RWPE2 (cell line): ENCODE measurements around the gene NPC2.

ENCODE experiments used
- ATAC-seq: fragments of 200-7000 bp; cut with Tn5 transposase; 3 replicates; pipeline ENCODE4 v1.9.1; 2021; ENCODE audit warnings: low read depth
- DNase-seq: peaks from one replicate; pipeline ENCODE4 v3.0.0-alpha.2; 2020; ENCODE audit warnings: low spot score
- H3K27ac ChIP-seq: fragments of 450-650 bp; 2 replicates; pipeline ENCODE4 v1.5.1; 2017; ENCODE audit warnings: mild to moderate bottlenecking; ENCODE audit not compliant: poor library complexity, severe bottlenecking
- H3K27me3 ChIP-seq: fragments of 250-450 bp; sonication (Bioruptor Pico); 2 replicates; pipeline ENCODE4 v1.5.1; 2021; ENCODE audit warnings: mild to moderate bottlenecking, moderate library complexity; ENCODE audit not compliant: insufficient read depth, poor library complexity, severe bottlenecking
- H3K36me3 ChIP-seq: fragments of 250-450 bp; sonication (Bioruptor Pico); 2 replicates; pipeline ENCODE4 v1.5.1; 2020; ENCODE audit warnings: low read depth, mild to moderate bottlenecking, moderate library complexity
- H3K4me1 ChIP-seq: fragments of 250-450 bp; sonication (Bioruptor Pico); 2 replicates; pipeline ENCODE4 v1.5.1; 2021; ENCODE audit warnings: mild to moderate bottlenecking, moderate library complexity; ENCODE audit not compliant: insufficient read depth, poor library complexity, severe bottlenecking
- H3K4me3 ChIP-seq: fragments of 250-450 bp; sonication (Bioruptor Pico); 2 replicates; pipeline ENCODE4 v1.5.1; 2021; ENCODE audit warnings: mild to moderate bottlenecking, moderate library complexity; ENCODE audit not compliant: severe bottlenecking
- H3K9me3 ChIP-seq: fragments of 250-450 bp; sonication (Bioruptor Pico); 2 replicates; pipeline ENCODE4 v1.5.1; 2021; ENCODE audit warnings: mild to moderate bottlenecking, moderate library complexity; ENCODE audit not compliant: severe bottlenecking
- CTCF ChIP-seq: fragments of 450-650 bp; IDR thresholded peaks from one replicate; pipeline ENCODE4 v1.5.1; 2017; ENCODE audit warnings: mild to moderate bottlenecking, moderate library complexity; ENCODE audit not compliant: poor library complexity, severe bottlenecking

Gene NPC2

DNA sequence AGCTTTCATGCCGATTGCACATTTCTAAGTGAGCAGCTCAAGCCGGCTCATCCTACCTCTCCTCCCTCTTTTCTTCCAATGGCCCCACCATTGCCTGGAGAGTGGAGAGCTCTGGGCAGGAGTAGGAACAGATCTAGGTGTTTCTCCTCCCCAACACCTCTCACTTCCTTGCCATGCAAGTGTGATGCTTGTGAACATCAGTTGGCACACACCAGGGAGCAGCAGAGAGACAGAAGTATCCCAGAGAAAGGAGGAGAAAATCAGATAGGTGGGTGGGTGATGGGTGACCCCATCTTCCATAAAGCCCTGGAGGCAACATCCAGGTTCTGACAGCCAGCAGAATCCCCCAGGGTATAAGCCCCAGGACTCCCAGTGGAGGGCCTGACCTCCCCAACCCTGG, 27.8 kb downstream of the NPC2 start:
- no peaks in the 10 kb centered on the region for H3K9me3 ChIP-seq
- no peak overlapping the region for H3K27ac ChIP-seq
- no peak overlapping the region for H3K4me3 ChIP-seq
- H3K27me3 ChIP-seq: no peaks in the 10 kb centered on the region
- no peaks in the 10 kb centered on the region for H3K4me1 ChIP-seq
- ATAC-seq (no peak), DNase-seq (no peak)
- H3K36me3 ChIP-seq: no peaks in the 10 kb centered on the region
- TF ChIP-seq CTCF: no peak

DNA sequence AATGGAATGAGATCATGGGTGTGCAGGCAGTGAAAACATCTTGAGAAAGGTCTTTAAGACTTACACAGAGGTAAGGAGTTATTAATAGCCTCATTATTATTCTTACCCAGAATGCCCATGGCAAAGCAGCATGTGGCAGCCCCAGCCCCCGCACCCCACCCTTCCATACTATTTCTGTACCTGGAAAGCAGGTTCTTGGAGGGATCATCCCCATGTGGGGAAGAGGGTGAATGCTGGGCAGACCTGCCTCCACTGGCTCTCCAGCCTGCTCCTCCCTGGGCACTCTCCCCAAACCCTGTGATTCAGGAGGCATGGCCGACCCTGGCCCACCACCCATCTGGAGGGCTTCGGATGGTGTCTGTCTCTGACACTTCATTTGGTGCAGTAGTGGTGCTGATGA, 28.3 kb downstream of the NPC2 start:
- H3K27me3 ChIP-seq: no peaks in the 10 kb centered on the region
- no peak for DNase-seq

GRCh38 chr14:74463697-74464096, 29.4 kb downstream of the NPC2 start:
- Histone ChIP-seq H3K36me3 (no peaks in the 10 kb centered on the region), H3K27ac (no peak overlapping the region), H3K4me3 (no peak overlapping the region), H3K27me3 (no peaks in the 10 kb centered on the region), H3K4me1 (no peaks in the 10 kb centered on the region), H3K9me3 (no peaks in the 10 kb centered on the region)
- DNase-seq: no peak
- no peak for ATAC-seq
- TF ChIP-seq CTCF: no peak

More for the DNA sequence above, 28.3 kb downstream of the NPC2 start:
- Histone ChIP-seq H3K36me3 (no peaks in the 10 kb centered on the region), H3K27ac (no peak overlapping the region), H3K9me3 (no peaks in the 10 kb centered on the region), H3K4me1 (no peaks in the 10 kb centered on the region), H3K4me3 (no peak overlapping the region)
- TF ChIP-seq CTCF: no peak
- no peak for ATAC-seq

DNA sequence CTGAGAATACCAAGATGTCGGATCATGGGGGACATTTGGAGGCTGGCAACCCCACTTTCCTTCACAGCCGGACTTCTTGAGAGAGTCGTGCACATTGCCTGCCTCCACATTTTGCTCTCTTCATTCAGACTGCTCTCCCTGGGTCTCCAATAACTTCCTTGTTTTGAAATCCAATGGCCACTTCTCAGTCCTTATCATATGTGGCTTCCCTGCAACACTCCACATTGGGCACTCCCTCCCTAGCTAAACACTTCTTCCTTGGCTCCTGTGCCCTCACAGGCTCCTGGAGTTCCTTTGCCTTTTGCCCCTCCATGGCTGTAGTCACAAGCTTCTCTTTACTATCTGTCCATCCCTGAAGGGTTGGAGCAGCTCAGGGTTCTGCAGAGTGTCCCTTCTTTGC, 30.1 kb downstream of the NPC2 start:
- Histone ChIP-seq H3K27me3 (no peaks in the 10 kb centered on the region), H3K9me3 (no peaks in the 10 kb centered on the region), H3K4me3 (no peak overlapping the region), H3K27ac (no peak overlapping the region), H3K36me3 (no peaks in the 10 kb centered on the region), H3K4me1 (no peaks in the 10 kb centered on the region)
- no peak for ATAC-seq
- TF ChIP-seq CTCF: no peak
- no peak for DNase-seq

DNA sequence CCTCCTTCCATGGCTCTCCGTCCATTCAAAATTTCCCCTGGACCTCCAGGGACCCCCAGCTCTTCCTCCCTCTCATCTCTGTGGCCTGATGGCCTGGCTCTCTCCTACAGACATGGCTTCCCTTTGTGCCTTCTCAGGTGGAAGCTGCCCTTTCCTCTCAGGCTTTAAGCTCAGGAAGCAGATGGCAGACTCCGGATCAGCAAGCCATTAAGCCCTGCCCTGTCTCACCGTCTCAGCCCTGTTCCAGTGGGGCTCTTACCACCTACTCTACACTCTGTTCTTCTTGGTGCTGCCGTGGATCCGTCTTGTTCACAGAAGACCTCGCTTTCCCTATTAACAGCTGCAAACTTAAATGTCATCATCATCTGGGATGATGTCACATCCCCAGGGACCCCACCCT, 33.1 kb downstream of the NPC2 start:
- no peak overlapping the region for H3K27ac ChIP-seq
- no peaks in the 10 kb centered on the region for H3K27me3 ChIP-seq
- H3K36me3 ChIP-seq: no peaks in the 10 kb centered on the region
- H3K4me1 ChIP-seq: no peaks in the 10 kb centered on the region
- ATAC-seq (no peak), DNase-seq (no peak)
- no peaks in the 10 kb centered on the region for H3K9me3 ChIP-seq
- no peak overlapping the region for H3K4me3 ChIP-seq
- TF ChIP-seq CTCF: no peak
